Central memory CD4-positive, alpha-beta T cell (primary cell): Measurements from ENCODE around the gene RPL21.

Experiments
- DNase-seq: peaks from one replicate; pipeline ENCODE4 v3.0.0; 2022

RPL21 gene

DNA sequence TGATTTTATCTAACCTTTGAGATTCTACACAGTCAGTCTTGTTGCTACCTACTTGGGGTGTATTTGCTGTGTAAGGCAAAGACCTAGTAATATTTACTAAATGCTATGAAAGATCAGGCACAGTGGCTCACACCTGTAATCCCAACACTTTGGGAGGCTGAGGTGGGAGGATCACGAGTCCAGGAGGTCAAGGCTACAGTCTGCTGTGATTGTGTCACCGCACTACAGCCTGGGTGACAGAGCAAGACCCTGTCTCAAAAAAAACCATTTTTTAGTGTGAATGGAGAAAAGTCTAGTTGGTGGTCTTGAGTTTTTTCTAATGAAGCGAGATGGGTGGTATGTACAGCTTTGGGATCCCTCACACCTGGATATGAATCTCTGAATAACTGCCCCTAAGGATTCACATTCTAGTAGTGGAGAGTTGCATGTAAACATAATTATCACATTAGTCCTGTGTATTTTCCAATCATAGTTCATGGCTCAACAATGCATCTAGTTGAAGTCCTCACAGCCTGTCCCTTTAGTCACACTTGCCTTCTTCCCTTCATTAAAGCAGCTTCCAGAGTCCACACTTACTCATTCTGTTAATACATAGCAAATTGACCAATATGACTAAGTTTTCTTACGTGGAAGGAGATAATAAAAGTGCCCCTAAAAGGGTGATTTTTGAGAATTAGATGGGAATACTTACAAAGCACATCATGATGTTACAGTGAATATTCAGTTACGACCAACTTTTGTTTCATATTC, 7.5 kb downstream of the RPL21 start:
- no peak for DNase-seq

DNA sequence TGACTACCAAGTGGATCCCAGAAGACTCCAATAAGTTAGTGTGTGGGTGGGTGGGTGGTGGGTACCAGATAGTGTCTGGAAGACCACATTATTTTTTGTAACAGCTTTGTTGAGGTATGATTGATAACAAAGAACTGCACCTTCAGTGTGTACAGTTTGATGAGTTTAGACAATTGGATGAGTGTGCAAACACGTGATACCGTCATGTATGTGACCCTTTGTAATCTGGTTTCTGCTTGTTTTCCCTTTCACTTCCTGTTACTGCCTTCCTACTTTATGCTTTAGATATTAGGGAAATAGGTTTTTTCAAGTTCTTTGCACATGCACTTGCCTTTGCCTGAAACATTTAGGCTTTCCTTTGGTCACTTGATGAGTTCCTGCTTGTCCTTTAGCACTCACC, 8.5 kb downstream of the RPL21 start:
- DNase-seq, result no peak

DNA sequence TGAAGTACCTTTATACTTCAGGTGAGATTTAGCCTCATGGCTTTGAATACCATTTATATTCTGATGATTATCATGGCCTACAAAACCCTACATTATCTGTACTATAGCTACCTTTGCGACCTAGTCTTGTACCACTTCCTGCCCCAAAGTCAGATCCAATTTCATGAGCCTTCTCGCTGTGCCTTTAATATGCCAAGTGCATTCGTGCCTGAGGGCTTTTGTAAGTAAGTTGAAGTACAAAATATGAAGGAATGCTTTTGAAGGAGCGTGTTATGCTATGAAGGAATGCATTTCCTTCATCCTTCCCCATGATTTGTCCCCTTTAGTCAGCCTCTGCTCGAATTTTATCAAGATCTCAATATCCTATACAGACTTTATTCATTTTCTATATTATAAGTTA, 10.0 kb downstream of the RPL21 start:
- no peak for DNase-seq

DNA sequence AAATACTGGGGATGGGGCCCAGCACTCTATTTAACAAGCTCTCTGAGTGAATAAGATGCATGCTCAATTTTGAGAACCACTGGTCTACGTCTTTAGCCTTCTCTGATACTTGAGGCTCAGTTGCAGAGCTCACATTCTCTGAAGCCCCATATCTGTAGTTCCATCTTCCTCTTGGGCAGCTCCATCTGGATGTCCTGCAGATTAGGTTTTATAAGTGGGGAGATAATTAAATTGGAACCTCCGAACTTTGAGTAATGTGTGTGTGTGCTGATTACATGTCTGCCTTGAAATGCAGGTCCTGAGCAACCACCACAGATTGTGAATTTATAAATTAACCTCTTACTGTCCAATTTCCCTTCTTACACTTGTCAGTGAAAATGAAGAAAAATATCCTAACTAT, 12.1 kb downstream of the RPL21 start:
- no peak for DNase-seq

DNA sequence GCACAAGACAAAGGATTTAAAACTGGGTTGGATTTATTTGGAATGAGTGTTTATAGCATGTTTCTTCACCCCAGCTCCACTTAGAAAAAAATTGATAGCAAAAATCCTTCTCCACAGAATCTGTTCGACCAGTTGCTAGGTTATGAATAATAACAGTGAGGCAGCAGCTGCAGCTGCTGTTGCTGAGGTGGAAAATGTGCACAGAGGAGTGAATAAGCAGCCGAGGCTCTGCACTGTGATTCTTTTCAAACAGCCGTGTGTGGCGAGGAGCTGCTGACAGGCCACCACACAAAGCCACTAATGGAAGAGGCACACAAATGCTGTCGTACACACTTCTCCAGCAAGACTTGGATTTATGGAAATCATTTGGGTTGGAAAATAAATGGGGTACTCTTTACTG, 12.8 kb downstream of the RPL21 start:
- no peak for DNase-seq

DNA sequence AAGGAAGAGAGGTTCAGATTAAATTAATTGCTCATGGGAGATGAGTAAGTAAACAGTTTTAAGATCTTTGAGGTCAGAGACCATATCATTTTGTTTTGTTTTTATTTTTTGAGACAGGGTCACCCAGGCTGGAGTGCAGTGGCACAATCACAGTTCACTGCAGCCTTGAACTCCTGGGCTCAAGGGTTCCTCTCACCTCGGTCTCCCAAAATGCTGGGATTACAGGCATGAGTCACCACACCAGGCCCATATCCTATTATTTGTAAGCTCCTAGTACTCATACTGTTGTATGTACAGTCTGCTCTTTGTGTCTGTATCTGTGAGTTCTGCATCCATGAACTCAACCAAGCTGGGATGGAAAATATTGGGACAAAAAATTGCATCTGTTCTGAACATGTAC, 13.3 kb downstream of the RPL21 start:
- no peak for DNase-seq

DNA sequence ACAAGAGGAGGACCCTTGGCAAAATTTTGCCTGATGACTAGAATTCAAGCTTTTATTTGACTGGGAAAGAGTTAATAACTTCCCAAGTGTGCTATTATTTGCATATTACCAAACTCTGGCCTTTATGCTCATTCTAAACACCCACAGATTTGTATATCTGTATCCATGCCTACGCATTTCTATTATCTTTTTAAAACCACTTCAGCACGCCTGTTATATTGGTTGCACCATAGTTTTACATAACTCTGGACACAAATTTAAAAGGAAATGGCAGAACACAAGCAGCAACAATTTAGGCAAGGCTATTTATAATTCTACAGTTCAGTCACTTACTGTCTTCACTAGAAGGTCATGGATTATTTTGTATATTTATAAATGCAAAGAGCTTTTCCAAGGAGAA, 15.6 kb downstream of the RPL21 start:
- no peak for DNase-seq

DNA sequence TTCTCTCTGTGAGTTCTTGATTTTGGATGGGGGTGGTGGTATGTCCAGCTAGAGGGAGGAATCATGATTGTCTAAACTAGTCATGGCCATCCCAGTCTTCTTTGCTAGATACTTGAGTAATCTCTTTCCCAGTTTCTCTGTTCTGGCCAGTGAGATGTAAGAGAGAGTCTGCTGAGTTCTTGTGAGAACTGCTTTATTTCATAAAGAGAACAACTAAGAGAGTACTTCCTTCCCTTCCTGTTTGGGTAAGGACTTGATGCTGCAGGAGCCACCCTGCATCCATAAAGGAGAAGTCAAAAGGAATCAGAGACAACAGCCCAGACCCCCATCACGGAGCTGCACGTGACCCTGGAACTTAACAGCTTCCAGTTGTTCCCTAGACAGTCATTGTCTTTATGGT, 16.2 kb downstream of the RPL21 start:
- DNase-seq, result no peak

DNA sequence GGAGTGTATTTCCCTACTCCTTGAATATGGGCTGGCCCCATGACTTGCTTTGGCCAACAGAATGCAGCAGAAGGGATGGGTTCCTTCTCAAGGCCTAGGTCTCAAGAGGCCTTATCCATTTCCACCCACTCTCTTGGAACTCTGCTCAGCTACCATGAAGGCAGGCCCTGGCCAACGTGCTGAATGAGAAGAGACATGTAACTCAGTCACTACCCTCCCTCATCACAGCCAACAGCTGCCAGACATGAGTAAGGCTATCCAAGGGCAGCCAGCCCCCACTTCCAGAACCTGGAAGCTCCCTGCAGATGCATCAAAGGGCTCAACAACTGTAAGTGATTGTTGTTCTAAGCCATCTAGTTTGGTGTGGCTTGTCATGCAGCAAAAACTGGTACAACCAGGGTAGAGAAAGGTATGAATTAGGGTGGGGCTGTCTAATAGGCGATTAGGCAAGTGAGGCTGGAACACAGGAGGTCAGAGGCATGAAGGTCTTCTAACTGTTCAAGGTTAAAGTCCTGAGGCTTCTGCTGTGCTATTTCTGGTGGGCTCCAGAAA, 17.8 kb downstream of the RPL21 start:
- no peak for DNase-seq

DNA sequence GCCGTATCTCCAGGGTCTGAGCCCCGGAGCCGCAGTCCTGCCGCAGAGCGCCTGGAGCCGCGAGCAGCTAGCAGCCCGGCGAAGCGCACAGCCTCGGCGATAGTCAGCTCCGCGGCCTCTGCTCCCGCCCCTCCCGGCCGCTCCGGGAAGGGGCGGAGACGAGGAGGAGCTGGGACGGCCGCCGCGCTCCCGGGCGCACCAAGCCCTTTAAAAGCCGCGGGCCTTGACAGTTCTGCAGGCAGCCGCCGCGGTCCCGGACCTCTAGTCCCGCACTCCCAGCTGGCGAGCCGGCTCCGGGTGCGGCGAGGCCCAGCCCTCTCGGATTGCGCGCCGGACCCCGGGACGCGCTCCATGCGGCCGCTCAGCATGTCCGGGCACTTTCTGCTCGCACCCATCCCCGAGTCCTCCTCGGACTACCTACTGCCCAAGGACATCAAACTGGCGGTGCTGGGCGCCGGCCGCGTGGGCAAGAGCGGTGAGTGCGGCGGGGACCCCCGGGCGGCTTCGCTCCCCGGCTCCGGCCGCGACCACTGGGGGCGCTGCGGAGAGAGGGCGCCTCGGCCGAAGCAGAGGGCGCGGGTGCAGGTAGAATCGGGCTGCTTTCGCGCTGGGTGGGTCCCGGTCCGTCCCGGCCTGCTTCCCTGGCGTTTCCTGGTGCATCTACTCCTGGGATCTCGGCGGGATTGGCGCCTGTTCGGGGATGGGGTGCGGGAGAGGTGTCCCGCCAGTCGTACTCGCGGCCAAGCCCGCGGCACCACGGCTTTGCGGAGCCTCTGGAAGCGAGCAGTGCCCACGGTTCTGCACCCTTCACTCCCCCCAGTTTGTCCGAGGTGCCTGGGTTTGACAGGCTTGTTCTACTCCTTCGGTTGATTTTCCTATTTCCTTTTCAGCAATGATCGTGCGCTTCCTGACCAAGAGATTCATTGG, 19.5 kb downstream of the RPL21 start, which contains the start of gene RASL11A:
TSS of gene RASL11A (plus strand) at position 237 of the 927 bp plus-strand sequence. CDS start at position 352, 115 bp downstream.
- DNase-seq, result peak; percentile 61

DNA sequence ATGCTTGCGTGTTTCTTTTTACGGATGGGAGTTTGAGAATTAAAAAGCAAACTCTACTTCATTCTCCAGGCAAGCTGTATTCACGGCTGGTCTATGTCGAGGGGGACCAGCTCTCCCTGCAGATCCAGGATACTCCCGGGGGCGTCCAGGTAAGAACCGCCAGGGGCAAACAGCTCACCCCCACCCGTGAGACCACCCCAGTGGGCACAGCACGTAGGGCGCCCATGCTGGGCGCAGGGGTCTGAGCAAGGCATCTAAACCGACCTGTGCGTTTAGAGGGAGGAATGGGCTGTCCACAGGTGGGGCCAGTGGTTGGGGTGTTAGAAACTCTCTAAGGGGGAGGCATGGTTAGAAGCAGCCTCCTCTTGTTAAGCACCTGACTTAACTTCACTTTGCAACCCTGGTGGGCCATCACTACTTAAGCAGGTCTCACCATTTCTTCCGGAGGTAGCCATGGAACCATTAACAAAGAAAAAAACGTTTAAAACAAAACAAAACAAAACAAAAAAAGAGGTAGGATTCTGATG, 20.3 kb downstream of the RPL21 start:
- DNase-seq, result no peak

DNA sequence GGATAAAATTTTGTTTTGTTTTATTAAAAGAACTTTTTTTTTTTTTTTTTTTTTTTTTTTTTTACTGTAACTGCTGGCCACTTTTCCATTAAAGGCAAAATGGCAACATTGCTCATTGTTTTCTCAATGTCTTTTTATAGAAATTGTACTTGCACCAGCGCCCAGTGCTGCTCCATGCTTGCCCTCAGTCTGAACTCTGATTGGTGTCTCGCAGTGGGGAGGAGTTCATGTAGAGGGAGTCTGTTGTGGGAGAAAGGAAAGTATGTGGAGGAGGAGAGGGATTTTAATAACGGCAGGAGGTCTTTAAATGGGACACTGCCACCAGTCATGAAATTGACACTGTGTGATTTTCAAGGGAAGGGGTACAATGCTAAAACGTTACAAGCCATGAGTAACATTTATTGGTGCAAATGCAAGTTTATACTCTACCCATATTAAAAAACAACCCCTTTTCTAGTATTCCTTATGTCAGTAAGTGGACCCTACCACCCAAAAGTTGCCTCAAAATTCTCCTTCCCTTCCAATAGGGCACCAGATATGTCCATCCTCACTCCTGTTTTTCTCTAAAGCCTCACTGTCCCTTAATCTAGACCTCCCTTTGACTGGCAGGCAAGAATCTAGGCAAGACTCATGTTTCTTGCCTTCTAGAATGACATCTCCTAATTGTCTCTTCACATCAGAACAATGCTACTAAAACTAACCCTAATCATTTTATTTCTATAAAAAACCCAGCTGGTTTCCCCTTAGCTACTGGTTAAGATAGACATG, 22.5 kb downstream of the RPL21 start:
- no peak for DNase-seq

DNA sequence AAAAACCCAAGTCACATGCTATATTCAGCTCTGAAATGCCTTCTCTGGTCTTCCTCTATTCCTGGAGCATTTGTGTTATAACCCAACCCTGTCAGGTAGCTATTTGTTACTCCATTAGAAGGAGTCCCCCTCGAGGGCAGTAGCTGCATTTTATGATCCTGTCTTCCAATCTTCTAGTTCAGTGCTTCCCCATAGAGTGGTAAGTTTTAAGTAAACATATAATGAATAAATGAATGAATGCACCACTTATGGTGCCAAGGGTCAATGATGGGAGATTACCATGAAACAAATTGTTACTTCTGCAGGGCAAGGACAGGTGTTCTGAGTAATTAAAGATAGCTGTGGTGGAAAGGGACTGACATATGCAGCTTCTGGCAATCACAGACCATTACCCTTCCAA, 23.3 kb downstream of the RPL21 start:
- DNase-seq, result no peak

DNA sequence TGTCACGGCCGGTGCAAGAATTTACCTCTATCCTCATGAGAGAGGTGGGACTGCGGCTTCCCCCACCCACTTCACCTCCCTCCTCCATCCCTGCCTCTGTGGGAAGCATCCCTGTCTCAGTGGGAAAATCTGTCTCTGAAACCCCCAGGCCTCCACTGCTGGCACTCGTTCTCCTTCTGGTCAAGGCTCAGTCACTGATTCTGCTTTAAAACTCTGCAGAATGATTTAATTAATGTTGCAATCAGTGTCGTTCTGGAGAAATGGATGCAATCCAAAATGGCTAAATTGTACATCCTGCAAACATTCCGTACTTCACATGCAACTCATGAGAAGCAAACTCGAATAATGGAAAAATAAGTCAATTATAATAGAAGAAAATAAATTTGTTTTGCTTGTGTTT, 24.8 kb downstream of the RPL21 start:
- DNase-seq, result no peak

DNA sequence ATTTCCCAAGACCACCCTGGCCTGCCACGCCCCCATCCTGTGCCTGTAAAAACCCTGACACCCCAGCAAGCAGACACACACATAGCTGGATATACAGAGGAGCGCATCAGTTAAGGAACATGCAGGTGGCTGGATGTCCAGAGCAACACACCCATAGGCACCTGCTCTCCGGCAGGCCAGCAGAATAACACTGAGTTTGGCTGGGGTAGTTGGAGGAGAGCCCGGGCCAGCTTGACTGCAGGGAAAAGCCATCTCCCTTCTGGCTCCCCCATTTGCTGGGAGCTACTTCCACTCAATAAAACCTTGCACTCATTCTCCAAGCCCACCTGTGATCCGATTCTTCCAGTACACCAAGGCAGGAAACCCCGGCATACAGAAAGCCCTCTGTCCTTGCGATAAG, 28.1 kb downstream of the RPL21 start:
- DNase-seq, result no peak

DNA sequence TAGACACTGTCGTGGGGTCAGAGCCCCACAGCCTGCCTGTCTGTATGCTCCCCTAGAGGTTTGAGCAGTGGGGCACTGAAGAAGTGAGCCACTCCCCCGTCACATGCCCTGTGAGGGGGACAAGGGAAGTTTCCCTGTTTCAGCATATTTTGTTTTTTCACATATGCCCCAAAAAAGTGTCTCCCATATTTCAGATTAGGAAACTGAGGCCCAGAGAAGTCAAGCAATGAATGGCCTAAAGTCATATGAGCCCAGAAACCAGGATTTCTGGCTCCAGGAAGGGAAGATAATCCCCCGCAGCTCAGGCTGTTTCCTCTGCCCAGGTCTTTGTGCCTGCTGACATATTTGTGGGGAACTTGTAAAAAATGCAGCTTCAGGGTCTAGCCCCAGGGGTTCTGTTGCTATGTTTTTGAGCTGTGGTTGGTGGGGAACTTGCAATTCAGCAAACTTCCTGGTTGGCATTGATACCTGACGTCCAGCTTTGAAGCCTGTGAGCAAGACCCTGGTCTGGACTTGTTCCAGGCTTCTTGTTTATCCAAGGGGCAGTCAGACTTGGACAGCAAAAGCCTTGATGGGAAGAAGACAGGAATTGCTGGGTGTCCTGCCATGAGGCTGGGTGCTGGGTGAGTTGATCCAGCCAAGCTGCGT, 28.8 kb downstream of the RPL21 start:
- no peak for DNase-seq

DNA sequence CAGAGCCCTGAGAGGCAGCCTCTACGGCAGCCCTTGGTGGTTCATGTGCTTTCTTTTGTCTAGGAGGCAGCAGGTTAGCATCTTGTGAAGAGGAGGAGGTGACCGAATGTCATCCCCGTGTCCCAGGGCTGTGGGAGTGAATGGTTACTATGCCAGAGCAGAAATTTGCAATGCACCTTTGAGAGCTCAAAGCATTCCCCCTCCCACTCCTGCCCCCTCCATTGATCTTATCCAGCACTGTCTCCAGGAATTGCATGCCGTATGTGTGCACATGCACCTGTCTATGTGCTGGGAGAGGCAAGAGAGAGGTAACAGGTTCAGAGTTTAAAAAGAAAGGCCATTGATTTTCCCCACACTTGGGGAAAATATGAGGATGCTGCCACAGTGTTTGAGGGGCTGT, 29.5 kb downstream of the RPL21 start:
- DNase-seq, result no peak

DNA sequence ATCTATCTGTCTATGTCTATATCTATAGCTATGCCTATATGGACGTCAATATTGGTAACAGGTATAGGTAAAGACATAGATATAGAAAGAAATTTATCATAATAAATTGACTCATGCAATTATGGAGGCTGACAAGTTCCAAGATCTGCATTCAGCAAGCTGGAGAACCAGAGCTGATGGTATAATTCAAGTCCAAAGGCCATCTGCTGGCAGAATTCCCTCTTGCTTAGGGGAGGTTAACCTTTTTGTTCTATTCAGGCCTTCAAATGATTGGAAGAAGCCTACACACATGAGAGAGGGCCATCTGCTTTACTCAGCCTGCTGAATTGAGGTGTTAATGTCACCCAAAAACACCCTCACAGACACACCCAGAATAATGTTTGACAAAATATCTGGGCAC, 30.1 kb downstream of the RPL21 start:
- no peak for DNase-seq

DNA sequence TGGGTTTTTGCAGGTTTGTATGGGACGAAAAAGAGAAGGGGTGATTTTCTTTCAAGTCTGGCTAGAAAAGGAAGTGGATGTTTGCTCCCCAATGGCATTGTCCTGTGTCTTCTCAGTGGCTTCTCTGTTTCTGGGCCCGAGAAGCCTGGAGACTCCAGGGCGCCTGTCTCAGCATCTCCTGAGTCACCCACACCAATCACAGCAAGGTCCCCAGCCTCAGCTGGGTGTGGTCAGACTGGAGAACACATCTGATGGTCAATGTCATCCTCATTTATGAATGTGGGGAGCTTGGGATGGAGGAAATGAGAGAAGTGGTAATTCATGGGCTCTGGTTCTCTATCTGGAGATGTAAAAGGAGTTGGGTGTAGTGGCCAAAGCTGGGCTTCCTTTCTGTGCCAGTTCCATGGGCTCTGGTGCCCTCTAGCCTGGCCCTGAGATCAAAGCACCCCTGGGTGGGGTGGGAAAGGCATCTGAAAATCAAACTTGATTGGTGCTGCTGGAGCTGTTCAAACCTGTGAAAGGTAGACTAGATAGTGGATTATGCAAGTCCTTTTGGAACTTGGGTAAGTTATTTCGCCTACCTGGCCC, 32.6 kb downstream of the RPL21 start:
- no peak for DNase-seq

DNA sequence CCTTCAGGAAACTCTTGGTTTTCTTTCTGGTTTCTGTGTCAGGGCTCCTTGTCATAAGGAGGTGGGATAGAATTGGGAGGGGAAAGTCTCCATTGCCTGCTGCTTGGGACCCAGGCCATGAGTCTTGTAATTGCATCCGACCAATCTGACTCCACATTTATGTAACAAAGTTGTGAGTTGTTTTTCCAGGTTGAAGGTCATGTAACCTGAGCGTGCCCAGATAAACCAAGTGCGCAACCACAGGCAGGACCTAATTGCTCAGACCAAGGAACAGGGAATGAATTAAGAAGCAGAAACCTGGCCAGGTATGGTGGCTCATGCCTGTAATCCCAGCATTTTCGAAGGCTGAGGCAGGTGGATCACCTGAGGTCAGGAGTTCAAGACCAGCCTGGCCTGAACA, 37.0 kb downstream of the RPL21 start:
- DNase-seq, result no peak

DNA sequence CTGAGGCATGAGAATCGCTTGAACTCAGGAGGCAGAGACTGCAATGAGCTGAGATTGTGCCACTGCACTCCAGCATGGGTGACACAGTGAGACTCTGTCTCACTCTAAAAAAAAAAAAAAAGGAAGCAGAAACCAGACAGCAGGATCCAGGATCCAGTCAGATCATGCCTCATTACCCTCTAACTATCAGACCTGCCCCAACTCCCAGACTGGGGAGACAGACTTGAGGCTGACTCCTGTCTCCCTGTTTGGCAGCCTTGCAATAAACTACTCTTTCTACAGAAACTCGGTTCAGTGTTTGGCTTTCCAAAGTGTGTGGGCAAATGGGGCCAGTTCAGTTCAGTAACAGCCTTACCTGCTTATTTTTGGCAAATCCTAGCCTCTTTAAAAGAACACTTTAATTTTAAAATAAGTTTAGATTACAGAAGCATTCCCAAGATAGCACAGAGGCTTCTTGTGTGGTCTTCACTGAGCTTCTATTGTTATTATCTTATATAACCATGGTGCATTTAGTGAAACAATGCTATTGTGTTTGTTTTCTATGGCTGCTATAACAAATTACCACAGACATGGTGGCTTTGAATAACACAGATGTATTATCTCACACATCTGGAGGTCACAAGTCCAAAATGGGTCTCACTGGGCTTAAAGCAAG, 37.8 kb downstream of the RPL21 start:
- no peak for DNase-seq
